Measurements from ENCODE around the gene SFXN3.
"Not testable (repeated sequence)": the region's sequence is repeated elsewhere in the genome, so short reads cannot be mapped to it uniquely, and the experiment has no call there.

SFXN3 gene

GRCh38 chr10:101016814-101017213 lies 14.2 kb upstream of the SFXN3 start:
- no peak for DNase-seq

- DNase-seq = no peak
These were observed 12.9 kb upstream of the SFXN3 start for GRCh38 chr10:101018118-101018599.

- DNase-seq = no peak
These were observed 12.2 kb upstream of the SFXN3 start for GRCh38 chr10:101018600-101019439.

- no peak for DNase-seq
These were observed 11.7 kb upstream of the SFXN3 start for GRCh38 chr10:101019440-101019703.

GRCh38 chr10:101020427-101021075 lies 10.5 kb upstream of the SFXN3 start:
- no peak for DNase-seq

- no peak for DNase-seq
These were observed 9.8 kb upstream of the SFXN3 start for GRCh38 chr10:101021239-101021638.

- no peak for DNase-seq
These were observed 9.3 kb upstream of the SFXN3 start for GRCh38 chr10:101021692-101022251.

GRCh38 chr10:101022967-101023705 lies 7.9 kb upstream of the SFXN3 start:
- no peak for DNase-seq

GRCh38 chr10:101027106-101027720 lies 3.8 kb upstream of the SFXN3 start:
- DNase-seq = no peak

GRCh38 chr10:101028446-101029337 lies 2.3 kb upstream of the SFXN3 start:
- DNase-seq = no peak

- DNase-seq = no peak
These were observed 1.3 kb upstream of the SFXN3 start for GRCh38 chr10:101029520-101030295.

GRCh38 chr10:101030496-101031127 lies 422 bp upstream of the SFXN3 start:
- DNase-seq = no peak

- DNase-seq = no peak
These were observed 982 bp downstream of the SFXN3 start for GRCh38 chr10:101031796-101032636.

GRCh38 chr10:101032637-101033224 lies 1.7 kb downstream of the SFXN3 start:
- peak; percentile 49 for DNase-seq

- no peak for DNase-seq
These were observed 2.2 kb downstream of the SFXN3 start for GRCh38 chr10:101033276-101033675.

GRCh38 chr10:101034404-101034803 lies 3.4 kb downstream of the SFXN3 start:
- DNase-seq = not testable (repeated sequence)

- DNase-seq = no peak
These were observed 4.3 kb downstream of the SFXN3 start for GRCh38 chr10:101035314-101035713.

- no peak for DNase-seq
These were observed 5.1 kb downstream of the SFXN3 start for GRCh38 chr10:101035916-101036702.

Data from NCI-H446 treated with DMSO at 0.1 percent for 48 hours (cell line).